Stimulated activated CD8-positive, alpha-beta memory T cell treated with anti-CD3 and anti-CD28 coated beads, Interleukin-4, amount 100 ng/mL, for 24 hours (primary cell): Measurements from ENCODE around the gene NEMF.
"Not testable (repeated sequence)": the region's sequence is repeated elsewhere in the genome, so short reads cannot be mapped to it uniquely, and the experiment has no call there.

Source experiments
- DNase-seq: peaks from one replicate; pipeline ENCODE4 v3.0.0-alpha.2; 2020; ENCODE audit warnings: low read depth

The NEMF gene

DNA sequence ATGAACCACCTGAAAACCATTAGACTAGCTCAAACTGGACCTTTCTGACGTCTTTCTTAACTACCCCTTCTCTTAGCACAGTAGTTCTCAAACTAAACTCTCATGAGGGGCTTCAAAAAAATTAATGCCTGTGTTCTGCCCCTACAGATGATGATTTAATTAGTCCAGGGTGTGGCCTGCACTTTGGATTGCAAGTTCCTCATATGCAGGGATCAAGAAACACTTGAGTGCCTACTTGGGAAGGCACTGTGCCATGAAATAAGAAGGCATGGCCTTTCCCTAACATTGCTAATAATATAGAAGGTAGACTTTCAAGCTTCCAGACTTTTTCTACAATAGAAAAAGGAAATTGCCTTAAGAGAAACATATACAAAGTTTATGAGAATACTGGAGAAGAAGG, 107.4 kb downstream of the NEMF start:
- no peak for DNase-seq

GRCh38 chr14:49735669-49736068, 116.9 kb downstream of the NEMF start:
- not testable (repeated sequence) for DNase-seq

DNA sequence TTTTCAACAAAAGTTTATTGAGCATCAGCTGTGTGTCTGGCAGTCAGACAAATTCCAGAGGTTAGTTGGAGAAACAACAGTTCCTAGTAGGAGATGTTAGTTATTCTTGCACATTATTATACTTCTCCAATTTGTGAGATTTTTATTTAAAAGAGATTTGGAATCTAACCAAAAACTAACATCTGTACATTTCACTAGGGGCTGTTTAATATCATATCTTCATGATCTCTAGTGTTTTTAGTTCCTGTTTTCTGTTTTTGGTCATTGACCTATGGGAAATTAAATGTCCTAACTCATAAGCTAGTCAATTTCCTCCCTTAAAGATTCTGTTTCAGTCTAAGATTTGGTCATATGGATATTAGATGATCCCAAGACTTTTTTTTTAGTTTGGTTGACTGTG, 118.8 kb downstream of the NEMF start:
- DNase-seq, result no peak

- no peak for DNase-seq
These were observed 119.7 kb downstream of the NEMF start for GRCh38 chr14:49732896-49733295.
